ENCODE measurements around the gene GRHPR. TPM values are rescaled to one million over a fixed set of nuclear protein-coding genes. Genes with fewer than 3 reads are reported as not detected.
A peak's percentile ranks its signal among the peaks of the same experiment; 100 is the strongest.
"Not testable (repeated sequence)": the region's sequence is repeated elsewhere in the genome, so short reads cannot be mapped to it uniquely, and the experiment has no call there.

Gene GRHPR
- total RNA-seq, 2 experiments from 2014 or later = 62.8 to 64.6 TPM

DNA sequence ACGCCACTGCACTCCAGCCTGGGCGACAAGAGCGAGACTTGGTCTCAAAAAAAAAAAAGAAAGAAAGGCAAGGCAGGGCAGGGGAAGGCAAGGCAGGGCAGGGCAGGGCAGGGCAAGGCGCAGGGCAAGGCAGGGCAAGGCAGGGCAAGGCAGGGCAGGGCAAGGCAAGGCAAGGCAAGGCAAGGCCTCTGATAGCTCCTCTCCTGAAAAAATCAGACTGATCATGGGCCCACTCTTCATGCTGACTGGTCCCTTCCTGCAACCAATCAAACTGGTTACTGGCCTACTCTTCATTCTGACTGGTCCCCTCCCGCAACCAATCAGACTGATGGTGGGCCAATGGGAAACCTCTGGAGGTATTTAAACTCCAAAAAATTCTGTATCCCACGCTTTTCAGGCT lies 46.1 kb downstream of the GRHPR start:
- POLR2A ChIA-PET = interaction anchor here (1.5 kb wide), 1 partner anchor 17 kb away, joined by 3 read pairs; the partner anchor contains the start of gene POLR1E
- Mint-ChIP-seq H3K36me3 (ENCODE audit: low read depth) (peaks cover 4% of the 10 kb centered on the region), H3K27me3 (no peaks in the 10 kb centered on the region), H3K4me3 (no peak overlapping the region), H3K4me1 (ENCODE audit: low read depth) (peaks cover 18% of the 10 kb centered on the region), H3K27ac (no peak overlapping the region), H3K9me3 (peaks cover 2% of the 10 kb centered on the region)
- TF ChIP-seq CTCF (IDR thresholded peaks at IDR 0.05) = no peak
- intact Hi-C loops (cut with micrococcal nuclease) = loop anchor here (10.0 kb wide), 1 partner anchor 54 kb away; no protein-coding TSS in a partner anchor
- no peak for DNase-seq
- ATAC-seq = no peak
- CTCF ChIA-PET = no interaction called here

DNA sequence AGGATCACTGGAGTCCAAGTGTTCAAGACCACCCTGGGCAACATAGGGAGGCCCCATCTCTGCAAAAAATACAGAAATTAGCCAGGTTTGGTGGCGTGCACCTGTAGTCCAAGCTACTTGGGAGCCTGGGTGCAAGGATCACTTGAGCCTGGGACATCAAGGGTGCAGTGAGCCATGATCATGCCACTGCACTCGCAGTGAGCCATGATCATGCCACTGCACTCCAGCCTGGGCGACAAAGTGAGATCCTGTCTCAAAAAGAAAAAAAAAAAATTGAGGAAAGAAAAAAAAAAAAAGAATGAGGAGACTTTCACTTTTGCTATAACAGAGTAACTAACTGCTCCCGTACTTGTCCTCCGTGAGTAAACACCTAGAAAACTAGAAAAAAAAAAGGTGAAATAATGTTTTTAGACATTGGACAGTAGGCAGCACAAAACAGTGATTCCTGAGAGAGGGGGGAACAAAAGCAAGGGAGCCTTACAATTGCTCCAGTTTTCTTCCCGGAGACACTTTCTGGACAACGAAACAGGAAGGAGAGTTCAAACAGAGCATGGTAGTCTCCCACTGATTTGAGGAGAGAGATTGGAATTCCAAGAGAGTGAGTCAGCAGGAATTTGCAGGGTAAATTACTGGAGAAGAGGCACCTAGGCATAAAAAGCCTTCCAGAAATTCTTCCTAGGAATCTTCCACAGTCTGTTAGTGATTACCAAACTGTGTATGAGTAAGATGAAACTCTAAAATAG lies 49.6 kb downstream of the GRHPR start:
- intact Hi-C loops (cut with micrococcal nuclease) = no loop called here
- DNase-seq (no peak), ATAC-seq (peak; percentile 17)
- POLR2A ChIA-PET = no interaction called here
- Mint-ChIP-seq H3K36me3 (ENCODE audit: low read depth) (peaks cover 4% of the 10 kb centered on the region), H3K4me1 (ENCODE audit: low read depth) (peaks cover 9% of the 10 kb centered on the region), H3K4me3 (peak overlapping the region; percentile 70), H3K9me3 (peaks cover 10% of the 10 kb centered on the region), H3K27ac (peak overlapping the region; percentile 67), H3K27me3 (peaks cover 9% of the 10 kb centered on the region)
- no peak for TF ChIP-seq CTCF (IDR thresholded peaks at IDR 0.05)
- CTCF ChIA-PET = interaction anchor here (1.1 kb wide), 1 partner anchor 123 kb away, joined by 3 read pairs; no protein-coding TSS in a partner anchor

DNA sequence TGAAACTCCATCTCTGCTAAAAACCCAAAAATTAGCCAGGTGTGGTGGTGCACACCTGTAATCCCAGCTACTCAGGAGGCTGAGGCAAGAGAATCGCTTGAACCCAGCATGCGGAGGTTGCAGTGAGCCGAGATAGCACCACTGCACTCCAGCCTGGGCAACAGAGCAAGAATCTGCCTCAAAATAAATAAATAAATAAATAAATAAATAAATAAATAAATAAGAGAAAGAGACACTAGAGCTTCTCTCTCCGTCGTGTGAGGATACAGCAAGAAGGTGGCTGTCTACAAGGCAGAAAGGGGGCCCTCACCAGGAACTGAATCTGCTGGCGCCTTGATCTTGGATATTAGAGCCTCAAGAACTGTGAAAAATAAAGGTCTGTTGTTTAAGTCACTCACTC lies 51.5 kb downstream of the GRHPR start:
- peaks cover 10% of the 10 kb centered on the region for H3K9me3 Mint-ChIP-seq
- DNase-seq; H3K4me3 Mint-ChIP-seq; H3K27ac Mint-ChIP-seq; H3K36me3 Mint-ChIP-seq (ENCODE audit: low read depth); intact Hi-C loops (cut with micrococcal nuclease); CTCF ChIA-PET; ATAC-seq; H3K4me1 Mint-ChIP-seq (ENCODE audit: low read depth): not testable (repeated sequence)
- peaks cover 19% of the 10 kb centered on the region for H3K27me3 Mint-ChIP-seq
- POLR2A ChIA-PET = interaction anchor here (0.6 to 2.1 kb wide), 2 partner anchors 8 to 187 kb away, joined by 3 to 9 read pairs; no protein-coding TSS in a partner anchor

DNA sequence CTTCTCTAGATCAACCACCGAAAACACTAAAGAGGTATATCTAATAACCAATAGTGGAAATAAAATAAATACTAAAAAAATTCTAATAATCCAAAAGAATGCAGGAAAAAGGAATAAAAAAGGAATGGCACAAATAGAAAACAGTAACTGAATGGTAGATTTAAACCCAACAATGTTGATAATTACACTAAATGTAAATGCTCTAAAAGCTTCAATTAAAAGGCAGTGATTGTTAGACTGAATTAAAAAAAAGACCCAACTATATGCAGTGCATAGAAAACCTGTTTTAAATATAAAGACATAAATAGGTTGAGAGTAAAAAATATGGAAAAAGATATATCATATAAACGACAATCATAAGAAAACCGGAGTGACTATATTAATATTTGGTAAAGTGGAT lies 51.9 kb downstream of the GRHPR start:
- no peak for ATAC-seq
- H3K4me3 Mint-ChIP-seq = no peak overlapping the region
- H3K9me3 Mint-ChIP-seq = peaks cover 10% of the 10 kb centered on the region
- TF ChIP-seq CTCF (IDR thresholded peaks at IDR 0.05) = no peak
- intact Hi-C loops (cut with micrococcal nuclease) = no loop called here
- ChIA-PET CTCF (no interaction called here), POLR2A (interaction anchor here (0.6 to 2.1 kb wide), 2 partner anchors 8 to 188 kb away, joined by 3 to 9 read pairs; no protein-coding TSS in a partner anchor)
- peaks cover 4% of the 10 kb centered on the region for H3K36me3 Mint-ChIP-seq (ENCODE audit: low read depth)
- peaks cover 22% of the 10 kb centered on the region for H3K27me3 Mint-ChIP-seq
- H3K27ac Mint-ChIP-seq = no peak overlapping the region
- no peak for DNase-seq
- peaks cover 9% of the 10 kb centered on the region for H3K4me1 Mint-ChIP-seq (ENCODE audit: low read depth)

- intact Hi-C loops (cut with micrococcal nuclease) = no loop called here
- Mint-ChIP-seq H3K4me3 (no peak overlapping the region), H3K4me1 (ENCODE audit: low read depth) (peaks cover 7% of the 10 kb centered on the region), H3K36me3 (ENCODE audit: low read depth) (peaks cover 4% of the 10 kb centered on the region), H3K27ac (no peak overlapping the region), H3K27me3 (peaks cover 33% of the 10 kb centered on the region), H3K9me3 (peaks cover 10% of the 10 kb centered on the region)
- ATAC-seq (no peak), DNase-seq (no peak)
- ChIA-PET POLR2A (interaction anchor here (1.3 kb wide), 1 partner anchor 9 kb away, joined by 3 read pairs; no protein-coding TSS in a partner anchor), CTCF (no interaction called here)
- no peak for TF ChIP-seq CTCF (IDR thresholded peaks at IDR 0.05)
These were observed 54.4 kb downstream of the GRHPR start for GRCh38 chr9:37476930-37477329.

DNA sequence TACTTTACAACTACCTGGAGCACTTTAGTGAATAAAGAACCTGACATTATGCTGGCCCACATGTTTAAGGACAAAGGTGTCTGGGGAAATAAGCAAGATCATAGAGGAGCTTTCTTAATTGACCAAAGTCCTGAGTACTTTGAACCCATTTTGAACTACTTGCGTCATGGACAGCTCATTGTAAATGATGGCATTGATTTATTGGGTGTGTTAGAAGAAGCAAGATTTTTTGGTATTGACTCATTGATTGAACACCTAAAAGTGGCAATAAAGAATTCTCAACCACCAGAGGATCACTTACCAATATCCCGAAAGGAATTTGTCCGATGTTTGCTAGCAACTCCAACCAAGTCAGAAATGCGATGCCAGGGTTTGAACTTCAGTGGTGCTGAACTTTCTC lies 54.9 kb downstream of the GRHPR start:
- Mint-ChIP-seq H3K27me3 (peaks cover 33% of the 10 kb centered on the region), H3K9me3 (peaks cover 10% of the 10 kb centered on the region)
- H3K4me1 Mint-ChIP-seq (ENCODE audit: low read depth); DNase-seq; H3K27ac Mint-ChIP-seq; ATAC-seq; CTCF ChIA-PET; intact Hi-C loops (cut with micrococcal nuclease); H3K36me3 Mint-ChIP-seq (ENCODE audit: low read depth); H3K4me3 Mint-ChIP-seq: not testable (repeated sequence)
- POLR2A ChIA-PET = interaction anchor here (1.3 kb wide), 1 partner anchor 9 kb away, joined by 3 read pairs; no protein-coding TSS in a partner anchor

- intact Hi-C loops (cut with micrococcal nuclease); ATAC-seq; H3K4me3 Mint-ChIP-seq; H3K27ac Mint-ChIP-seq; CTCF ChIA-PET; H3K4me1 Mint-ChIP-seq (ENCODE audit: low read depth); DNase-seq; H3K36me3 Mint-ChIP-seq (ENCODE audit: low read depth): not testable (repeated sequence)
- POLR2A ChIA-PET = interaction anchor here (1.3 kb wide), 1 partner anchor 8 kb away, joined by 3 read pairs; no protein-coding TSS in a partner anchor
- Mint-ChIP-seq H3K27me3 (peaks cover 33% of the 10 kb centered on the region), H3K9me3 (peaks cover 10% of the 10 kb centered on the region)
These were observed 55.6 kb downstream of the GRHPR start for GRCh38 chr9:37477987-37478619.
